Heart left ventricle (tissue), 13 donors: ENCODE data around the gene SURF6.

Source experiments
- CTCF ChIP-seq, 12 donors: fragments of 200-600 bp; sonication (generic) in 4 of 12; IDR thresholded peaks; one replicate each; pipeline versions ENCODE4 v1.5.0 to v1.8.0; 2018 to 2022; ENCODE audit warnings: antibody characterized with exemption in 12 of 12, mild to moderate bottlenecking in 5 of 12
- POLR2A ChIP-seq, 2 donors: fragments of 450-650 bp; IDR thresholded peaks; one replicate each; pipeline ENCODE4 v1.6.1; 2017; ENCODE audit warnings: antibody characterized with exemption in 2 of 2, mild to moderate bottlenecking in 2 of 2, moderate library complexity in 2 of 2
- donor health status: ischemic (EF 13 %, LVEDD 7.1; RV severe dilation, severe dysfunction).
- donor health status: DM: no; HTN: yes; CAD: no.
- donor health status: DM: no; HTN: no; CAD: no.
- donor health status: ischemic (EF 25% LVEDD 6.9; RV normal size, moderate dysfunction).
- donor health status: ischemic (EF 25% LVEDD 5.7; RV mildly dilated, moderate dysfunction).
- donor health status: ischemic (EF 35%, LVEDD 5.7; RV mildly dilated, moderate dysfunction).
- donor health status: nonischemic (EF 11% LVEDD 7.7; RV severe dilation, severe dysfunction).
- donor health status: DM: yes; HTN: yes; CAD: no.
- donor health status: PGD.
- donor health status: ischemic (EF 29% LVEDD 5.4; RV normal size, mild dysfunction).
- donor health status: nonischemic (EF 23%, LVEDD 6.1; RV moderate dilation, normal function).

GRCh38 chr9:133305731-133306130, 30.3 kb downstream of the SURF6 start:
- TF ChIP-seq CTCF (IDR thresholded peaks at IDR 0.05): no peak
- no peak for TF ChIP-seq POLR2A (IDR thresholded peaks at IDR 0.05)
